CD4-positive, alpha-beta T cell treated with Interleukin-1 beta for 1 hour (primary cell): ENCODE measurements around the gene MRTFB.
"Not testable (repeated sequence)": the region's sequence is repeated elsewhere in the genome, so short reads cannot be mapped to it uniquely, and the experiment has no call there.

ENCODE experiments used
- DNase-seq, 2 donors: peaks; one replicate each; pipeline ENCODE4 v3.0.0-alpha.2; 2020 to 2022

MRTFB gene

DNA sequence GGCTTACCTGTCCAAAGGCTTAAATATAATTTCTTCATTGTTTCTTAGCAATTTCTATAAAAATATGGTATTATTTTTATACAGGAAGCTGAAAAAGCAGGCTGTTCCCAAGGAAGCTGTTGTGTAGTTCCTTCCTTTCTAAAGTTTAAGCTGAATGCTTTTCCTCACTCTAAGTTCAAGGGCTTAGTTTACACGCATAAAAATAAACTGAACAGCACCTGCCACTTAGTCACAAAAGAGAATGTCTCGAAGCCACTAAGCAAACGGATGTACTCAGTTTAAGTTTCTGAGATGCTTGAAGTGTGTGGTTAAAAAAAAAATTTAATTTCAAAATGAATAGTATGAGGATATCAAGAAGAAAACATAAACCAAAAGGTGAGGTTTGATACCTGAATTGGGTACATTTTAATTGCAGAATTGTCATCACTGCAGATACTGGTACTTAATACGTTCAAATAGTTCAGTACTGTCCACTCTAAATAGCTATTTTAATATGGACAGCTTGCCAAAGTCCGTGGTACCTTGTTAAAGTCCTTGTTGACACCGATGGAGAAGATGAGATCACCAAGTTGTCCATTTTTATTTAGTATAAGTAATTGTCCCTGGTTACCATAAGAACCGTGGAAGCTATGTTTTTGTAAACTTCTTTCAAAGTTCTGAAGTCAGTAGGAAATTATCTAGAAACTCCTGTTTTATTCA lies 38.1 kb downstream of the MRTFB start:
- DNase-seq, result no peak

DNA sequence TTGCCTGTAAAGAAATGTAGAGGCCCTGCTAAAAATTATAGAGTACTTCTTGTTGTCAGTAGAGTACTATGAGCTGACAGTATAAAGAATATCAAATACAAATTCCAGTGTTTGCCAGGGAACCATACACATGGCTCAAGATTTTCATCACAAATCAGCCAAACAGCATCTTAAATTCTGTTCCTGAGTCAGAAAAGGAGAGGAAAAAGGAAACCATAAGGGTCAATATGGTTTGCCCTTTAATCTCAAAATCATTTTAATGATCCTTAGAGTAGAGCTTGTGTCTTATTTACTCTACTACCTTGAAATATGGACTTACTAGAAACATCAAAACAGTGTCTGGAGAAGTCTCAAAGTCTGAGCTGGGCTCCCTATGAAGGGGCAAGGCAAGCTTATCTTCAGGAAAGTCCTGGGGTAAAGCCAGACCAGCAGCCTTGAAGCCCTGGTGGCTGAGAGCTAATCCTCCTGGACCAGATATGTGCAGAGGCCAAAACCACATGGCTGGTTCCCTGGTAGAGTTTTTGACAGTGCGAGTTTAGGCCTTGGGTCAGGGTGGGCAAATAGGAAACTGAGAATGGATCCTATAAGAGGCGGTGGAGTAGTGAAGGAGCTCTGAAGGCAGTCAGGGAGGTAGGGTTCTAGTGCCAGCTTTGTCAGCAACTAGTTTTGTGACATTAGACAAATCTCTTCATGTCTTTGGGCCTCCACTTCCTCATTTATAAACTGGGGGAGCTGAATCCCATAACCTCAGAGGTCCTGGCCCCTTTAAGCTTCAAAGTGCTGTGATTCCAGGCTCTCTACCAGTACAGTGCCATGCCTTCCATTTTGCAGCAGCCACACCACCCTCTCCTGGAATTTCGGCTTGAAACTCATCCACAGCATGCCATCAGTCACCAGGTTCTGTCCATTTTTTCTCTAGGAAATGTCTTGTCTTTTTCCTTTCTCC lies 38.9 kb downstream of the MRTFB start:
- DNase-seq, result no peak

DNA sequence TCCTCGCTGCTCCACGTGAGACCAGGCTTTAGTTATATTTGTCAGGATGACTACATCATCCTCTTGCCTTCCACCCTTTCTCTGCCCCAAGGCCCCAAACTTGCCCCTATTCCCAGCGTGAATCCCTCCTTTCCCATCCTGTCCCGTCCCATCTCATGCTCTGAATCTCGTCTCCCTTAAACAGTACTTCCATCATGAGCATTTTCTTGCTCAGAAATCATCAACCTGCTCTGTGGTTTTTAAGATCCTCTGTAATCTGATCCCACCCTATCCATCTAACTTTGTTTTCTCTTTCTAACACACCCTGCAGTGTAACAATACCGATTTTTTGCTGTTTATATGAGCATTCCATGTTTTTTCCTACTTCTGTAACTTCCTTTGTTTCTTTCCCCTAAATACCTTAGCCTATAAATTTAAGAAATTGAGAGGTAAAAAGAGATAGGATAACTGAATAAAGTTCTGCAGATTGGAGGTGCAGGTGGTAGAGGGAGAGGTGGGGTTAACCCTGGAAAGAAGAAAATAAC lies 39.7 kb downstream of the MRTFB start:
- no peak for DNase-seq

DNA sequence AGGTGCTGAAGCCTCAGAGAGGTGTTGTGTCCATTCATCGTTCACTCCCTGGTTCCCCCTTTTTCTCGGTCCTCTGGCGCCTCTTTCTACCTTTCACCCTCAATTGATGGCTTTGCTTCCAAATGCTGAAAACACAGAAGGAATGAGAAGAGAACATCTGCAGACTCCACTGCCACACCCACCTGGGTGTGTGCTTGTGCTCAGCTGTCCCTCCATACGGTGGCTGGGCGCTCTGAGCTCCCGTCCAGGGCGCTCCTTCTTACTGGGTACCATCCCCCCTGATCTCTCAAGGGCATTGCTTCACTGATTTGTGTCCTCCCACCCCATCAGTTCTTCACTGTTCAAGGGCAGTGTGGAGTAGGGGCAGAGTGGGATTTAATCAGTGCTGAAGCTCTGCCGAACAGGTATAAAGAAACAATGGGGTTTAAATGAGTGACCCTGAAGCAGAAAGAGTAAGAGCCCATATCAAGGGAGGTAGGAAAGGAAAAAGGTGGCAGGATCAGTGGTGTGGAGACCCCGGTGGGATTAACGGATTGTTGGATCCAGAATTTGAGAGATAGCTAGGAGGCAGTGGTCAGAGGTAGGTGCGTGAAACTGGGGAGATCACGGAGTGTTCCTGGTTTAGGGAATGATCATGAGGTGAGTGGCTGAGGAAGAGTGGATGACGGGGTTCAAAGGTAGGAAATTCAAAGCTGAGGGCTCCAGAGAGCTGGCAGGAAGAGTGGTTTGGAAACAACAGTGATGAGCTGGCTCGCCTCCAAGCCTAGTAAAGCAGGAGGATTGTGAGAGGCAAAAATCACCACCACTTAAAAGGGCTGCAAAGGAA lies 40.8 kb downstream of the MRTFB start:
- no peak for DNase-seq

DNA sequence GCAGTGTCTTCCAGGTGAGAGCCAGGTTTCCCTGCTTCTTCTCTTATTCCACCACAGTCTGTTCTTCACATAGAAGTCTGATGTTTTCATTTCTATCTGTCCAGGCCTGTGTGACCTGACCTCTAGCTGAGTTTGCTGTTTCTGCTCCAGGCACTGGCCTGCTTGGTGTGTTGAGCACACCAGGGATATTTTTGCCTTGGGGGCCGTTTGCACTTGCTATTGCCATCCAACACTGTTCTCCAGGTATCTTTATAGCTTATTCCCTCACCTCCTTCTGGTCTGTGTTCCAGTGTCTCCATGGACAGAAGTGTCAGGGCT lies 41.4 kb downstream of the MRTFB start:
- DNase-seq, result no peak

DNA sequence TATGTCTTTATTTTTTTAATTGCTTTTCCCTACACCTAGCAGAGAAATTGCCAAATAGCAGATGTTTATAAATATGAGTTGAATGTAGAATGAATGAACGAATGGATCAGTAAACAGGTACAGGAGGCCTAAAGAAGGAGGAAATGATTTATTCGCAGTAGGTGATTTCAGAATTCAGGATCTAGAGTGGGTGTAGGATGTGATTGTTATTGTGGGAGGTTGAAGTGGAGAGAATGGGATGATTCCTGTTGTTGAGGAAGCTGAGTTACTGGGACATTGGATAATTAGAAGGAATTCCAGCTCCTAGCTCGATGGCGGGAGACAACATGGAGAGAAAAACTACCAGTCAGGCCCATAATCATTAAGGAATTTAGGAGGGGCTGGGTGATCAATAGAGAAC lies 42.2 kb downstream of the MRTFB start:
- DNase-seq, result no peak

DNA sequence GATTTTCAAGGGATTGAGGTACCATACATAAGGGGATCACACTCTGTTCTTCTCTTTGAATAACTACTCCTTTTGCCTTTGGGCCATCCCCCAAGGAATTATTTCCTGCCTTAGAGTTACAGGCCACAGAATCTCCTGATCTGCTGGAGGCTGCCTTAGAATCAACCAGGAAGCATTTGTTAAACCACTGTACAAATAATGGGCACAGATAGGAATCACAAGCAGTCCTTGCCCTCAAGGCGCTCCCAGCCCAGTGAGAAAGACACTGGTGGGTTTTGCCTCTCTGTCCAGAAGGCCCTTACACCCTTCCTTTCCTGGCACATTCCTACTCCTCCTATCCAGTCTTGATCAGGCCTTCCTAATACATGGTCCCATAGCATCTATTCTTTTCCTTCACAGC lies 45.9 kb downstream of the MRTFB start:
- no peak for DNase-seq

DNA sequence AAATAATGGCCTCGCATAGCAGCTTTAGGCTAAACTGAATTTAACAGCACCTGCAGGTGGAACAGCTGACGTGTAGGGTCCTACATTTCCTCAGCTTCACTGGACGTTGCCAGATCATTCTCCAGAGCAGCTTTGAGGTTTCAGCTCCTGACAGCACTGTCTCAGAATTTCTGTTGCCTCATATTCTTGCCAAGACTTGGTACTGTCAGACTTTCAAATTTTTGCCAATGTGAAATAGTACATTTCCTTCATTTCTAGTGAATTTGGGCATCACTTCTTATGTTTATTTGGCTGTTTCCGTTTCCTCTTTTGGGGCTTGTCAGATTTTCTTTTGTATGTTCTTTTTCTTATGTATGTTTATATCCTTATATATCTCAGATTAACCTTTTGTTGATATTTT lies 48.7 kb downstream of the MRTFB start:
- DNase-seq, result no peak

DNA sequence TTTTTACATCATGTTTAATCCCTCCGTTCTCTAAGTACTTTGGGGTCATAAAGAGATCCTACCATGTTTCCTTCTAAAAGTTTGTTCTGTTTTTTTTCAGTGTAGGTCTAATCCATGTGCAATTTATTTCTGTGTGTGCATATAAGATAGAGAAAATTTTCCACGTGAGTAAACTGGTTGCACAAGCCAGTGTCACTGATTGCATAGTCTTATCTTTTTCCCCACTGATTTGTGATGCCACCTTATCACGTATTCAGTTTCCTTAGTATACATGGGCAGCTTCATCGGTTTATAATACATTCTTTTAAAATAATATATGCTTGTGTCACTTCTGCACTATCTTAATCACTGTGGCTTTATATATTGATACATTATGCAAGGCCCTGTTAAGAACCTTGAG lies 49.2 kb downstream of the MRTFB start:
- DNase-seq, result no peak

DNA sequence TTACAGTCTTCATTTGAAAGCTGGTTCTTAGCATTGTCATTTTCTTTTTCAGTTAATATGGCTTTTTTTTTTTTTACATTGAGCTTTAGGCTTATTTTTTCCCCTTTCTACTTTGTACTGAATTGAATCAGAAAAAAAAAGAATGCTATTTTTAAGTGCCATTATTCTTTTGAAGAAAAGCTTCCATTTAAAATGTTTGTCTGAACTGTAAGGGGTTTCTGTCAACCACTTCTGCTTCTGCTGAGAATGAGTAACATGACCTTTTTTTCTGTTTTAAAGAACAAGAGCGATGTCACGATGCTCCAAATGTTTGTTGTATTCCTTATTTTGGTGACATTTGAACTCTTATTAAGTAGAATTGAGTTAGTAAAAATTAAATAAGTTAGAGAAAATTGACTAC lies 50.0 kb downstream of the MRTFB start:
- DNase-seq, result no peak

DNA sequence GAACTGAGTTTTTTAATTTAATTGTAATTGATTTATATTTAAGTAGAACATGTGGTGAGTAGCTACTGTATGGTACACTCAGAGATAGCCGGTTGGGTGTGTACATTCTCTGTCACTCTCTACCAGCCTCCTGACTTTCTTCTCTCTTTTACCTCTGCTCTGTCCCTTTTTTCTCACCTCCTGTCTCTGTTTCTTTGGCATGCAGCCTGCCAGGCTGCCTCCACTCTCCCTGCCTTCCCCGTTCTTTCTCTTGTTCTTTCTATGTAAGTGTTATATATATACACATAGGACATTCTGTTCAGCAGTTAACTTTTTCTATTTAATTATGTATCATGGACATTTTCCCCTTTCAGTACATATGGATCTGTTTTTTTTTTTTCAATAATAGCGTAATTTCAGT lies 50.8 kb downstream of the MRTFB start:
- DNase-seq, result no peak

DNA sequence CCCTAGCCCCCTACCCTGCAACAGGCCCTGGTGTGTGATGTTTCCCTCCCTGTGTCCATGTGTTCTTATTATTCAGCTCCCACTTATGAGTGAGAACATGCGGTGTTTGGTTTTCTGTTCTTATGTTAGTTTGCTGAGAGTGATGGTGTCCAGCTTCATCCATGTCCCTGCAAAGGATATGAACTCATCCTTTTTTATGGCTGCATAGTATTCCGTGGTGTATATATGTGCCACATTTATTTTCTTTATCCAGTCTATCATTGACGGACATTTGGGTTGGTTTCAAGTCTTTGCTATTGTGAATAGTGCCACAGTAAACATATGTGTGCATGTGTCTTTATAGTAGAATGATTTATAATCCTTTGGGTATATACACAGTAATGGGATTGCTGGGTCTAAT lies 51.3 kb downstream of the MRTFB start:
- not testable (repeated sequence) for DNase-seq

DNA sequence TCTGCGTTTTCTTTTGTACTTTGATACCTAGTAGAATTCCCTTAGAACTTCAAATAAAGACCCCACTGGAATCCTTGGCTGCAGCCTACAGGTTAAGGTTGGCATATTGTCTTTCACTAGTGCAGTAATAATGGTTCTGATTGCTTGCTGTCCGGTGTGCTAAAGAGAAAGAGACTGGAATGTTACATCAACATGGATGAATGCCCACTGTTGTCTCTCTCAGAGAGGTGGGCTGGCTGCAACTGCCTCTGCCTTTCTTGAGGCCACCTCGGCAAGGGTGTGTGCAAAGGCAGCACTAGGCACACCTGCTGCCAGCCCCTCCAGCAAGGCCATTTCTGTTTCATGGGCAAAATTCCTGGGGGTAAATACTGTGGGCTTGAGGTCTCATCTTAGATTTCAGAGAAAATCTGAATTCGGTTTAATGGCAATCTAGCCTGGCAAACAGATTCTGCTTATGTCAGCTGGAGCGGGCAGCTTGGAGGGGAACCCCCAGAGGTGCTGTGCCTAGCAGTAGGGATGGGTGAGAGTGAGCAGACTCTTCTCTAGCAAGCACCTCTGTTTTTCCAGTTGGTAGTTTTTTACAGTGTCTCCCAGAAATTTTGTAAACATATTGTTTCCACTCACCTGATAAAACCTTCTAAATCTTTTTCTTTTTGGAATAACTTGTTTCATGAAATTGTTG lies 54.0 kb downstream of the MRTFB start:
- DNase-seq, result no peak

DNA sequence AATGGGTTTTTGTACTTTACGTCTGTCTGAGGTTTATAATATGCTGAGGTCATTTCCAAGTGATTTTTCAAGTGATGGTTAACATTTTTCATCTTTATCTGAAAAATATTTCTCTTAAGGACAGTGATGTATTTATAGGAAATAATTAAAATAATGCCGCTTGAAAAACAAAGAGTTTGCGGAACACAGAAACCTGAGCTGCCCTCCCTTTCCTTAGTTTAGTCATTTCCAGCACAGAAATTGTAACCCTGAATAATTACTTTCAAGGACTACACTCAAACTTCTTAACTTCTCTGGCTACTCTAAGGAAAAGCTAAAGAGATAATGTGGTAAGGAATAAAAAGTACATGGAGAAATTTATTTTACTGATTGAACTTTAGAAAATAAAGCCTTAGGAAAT lies 54.6 kb downstream of the MRTFB start:
- DNase-seq, result no peak

DNA sequence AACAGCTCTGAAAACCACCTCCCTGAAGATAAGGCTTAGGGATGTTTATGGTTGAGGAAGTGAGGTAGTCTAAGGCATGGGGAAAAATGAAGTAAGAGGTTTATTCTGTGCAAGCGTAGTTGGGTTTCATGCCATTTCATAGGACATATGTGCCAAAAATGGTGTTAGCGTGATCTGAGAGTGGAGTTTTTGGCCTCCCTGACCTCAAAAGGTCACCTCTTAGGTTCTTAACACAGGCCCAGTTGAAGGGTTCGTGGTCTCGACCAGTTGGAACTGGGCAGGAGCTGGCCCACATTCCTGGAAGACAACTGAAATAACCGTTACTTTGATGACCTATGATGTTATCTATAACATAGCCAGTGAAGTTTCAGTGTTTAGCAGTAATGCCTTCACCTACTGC lies 57.0 kb downstream of the MRTFB start:
- DNase-seq, result no peak

DNA sequence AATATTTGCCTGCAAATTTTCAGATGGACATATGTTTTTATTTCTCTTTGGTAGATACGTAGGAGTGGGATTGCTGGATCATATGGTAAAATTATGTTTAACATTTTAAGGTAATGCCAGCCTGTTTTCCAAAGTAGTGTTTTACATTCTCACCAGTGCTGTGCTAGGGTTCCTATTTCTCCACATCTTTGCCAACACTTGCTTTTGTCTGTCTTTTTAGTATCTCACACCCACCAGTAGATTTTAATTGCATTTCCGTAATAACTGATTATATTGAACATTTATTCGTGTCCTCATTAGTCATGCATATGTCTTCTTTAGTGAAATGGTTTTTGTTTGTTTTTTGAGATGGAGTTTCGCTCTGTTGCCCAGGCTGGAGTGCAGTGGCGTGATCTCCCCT lies 58.4 kb downstream of the MRTFB start:
- DNase-seq, result no peak

DNA sequence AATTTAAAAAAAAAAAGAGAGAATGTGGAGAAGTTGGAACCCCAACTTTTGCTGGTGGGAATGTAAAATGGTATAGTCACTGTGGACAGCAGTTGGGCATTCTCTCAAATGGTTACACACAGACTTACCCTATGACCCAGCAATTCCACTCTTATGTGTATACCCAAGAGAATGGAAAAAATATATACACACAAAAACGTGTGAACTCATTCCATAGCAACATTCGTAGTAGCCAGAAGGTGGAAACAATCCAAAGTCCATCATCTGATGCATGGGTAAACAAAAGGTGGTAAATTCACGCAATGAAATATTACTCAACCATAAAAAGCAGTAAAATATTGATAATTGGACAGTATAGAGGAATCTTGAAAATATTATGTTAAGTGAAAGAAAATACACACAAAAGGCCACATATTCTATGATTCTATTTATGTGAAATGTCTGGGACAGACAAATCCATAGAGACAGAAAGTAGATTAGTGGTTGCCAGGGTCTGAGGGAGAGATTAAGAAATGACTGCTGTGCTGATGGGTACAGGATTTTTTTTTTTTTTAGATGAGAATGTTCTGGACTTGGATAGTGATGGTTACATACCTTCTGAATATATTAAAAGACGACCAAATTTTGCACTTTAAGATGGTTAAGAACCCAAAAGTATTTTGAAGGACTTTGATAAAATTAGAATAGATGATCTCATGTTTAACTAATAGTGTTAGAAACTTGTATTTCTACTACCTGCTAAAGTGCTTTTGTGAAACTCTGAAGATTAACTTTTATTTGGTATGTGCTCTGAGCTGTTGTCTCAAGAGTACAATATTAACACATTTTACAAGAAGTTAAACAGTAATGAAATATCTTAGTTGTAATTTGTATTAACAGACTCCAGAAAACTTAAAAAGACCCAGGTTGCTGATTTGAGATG lies 60.9 kb downstream of the MRTFB start:
- no peak for DNase-seq

DNA sequence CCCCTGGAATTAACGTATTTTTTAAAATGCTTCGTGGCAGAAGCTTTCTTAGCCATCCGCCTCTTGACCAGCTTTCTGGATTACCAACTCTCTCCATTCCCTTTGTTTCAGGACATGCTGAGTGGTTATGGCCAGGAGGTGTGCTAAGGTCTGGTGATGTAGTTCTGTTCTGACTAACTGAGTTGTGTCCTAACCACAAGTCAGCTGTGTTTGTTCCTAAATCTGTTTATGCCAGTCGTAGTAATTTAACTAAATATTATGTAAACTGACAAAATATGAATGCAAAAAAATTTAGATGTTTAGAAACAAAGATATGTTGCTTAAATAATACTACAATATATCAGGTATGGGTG lies 61.6 kb downstream of the MRTFB start:
- no peak for DNase-seq

DNA sequence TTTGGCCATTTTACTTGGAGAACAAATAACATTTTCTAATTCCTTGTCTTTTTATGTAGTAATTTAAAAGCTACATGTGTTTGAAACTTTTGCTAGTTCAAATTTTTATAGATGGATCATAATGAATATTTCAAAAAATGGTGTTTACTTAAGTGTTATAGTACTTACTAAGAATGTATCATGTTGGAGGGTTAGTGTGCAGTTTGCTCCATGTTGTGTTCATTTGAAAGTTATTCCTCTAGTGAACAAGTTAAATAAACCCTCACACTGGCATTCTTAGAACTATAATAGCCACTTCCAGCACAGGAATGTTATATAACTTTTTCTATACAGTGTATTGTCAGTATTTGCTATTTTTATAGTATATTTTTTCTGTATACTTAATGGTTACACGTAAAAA lies 62.8 kb downstream of the MRTFB start:
- no peak for DNase-seq

DNA sequence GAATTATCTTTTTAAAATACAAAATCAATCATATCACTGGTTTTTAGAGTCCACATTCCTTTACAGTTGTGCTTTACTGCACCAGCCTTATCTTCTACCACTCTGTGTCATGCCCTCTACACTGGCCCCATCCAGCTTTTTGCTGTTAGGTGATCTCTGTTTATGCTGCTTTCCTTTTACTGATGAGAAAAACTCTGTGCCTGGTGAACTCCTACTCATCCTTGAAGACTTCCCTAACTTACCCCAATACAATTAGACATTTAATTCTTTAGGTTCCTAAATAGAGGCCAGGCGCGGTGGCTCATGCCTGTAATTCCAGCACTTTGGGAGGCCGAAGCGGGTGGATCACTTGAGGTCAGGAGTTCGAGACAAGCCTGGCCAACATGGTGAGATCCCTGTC lies 64.6 kb downstream of the MRTFB start:
- no peak for DNase-seq

DNA sequence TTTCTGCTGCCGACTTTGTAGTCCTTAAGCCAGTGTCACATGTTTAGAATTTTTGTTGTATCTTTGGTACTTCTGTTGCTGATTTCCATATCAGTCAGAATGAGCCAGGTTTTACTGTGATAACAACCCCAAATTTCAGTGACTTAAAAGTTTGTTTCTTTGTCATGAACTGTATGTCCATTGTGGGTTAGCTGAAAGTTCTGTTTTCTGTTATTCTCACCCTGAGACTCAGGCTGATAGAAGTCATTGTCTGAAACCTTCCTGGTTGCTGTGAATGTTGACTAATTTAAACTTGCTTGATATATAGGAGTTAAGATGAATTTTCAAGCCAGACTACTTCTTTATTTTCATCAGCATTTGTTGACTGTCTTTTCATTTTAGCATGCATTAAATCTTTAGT lies 68.8 kb downstream of the MRTFB start:
- no peak for DNase-seq

DNA sequence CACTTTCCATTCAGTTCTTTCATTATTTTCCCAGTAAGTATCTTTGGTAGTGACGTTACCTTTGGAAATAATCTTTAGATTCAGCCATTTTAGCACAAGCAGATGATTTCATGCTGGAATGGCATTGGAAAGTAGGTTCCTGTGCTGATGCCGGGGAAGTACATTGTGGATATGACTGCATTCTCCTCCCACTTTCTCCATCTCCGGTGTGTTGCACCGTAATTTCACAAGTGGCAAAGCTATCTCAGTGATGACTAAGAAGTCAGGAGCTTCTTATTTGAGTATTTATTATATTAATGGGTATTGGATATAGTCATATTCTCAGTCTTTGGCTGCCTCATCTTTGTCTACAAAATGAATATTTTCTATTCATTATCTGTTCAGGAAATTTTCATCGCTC lies 69.8 kb downstream of the MRTFB start:
- no peak for DNase-seq
